Measurements from ENCODE around the gene MEA1.
"Not testable (repeated sequence)": the region's sequence is repeated elsewhere in the genome, so short reads cannot be mapped to it uniquely, and the experiment has no call there.

- TF ChIP-seq CTCF (conservative IDR thresholded peaks at IDR 0.05 in 1 of 2, IDR thresholded peaks at IDR 0.05 in 1 of 2; ENCODE audit: extremely low read depth in 1 of 2, insufficient read depth in 1 of 2, low read depth in 1 of 2, low read length in 2 of 2); EZH2 (IDR thresholded peaks at IDR 0.05; ENCODE audit: borderline replicate concordance, low read length): not testable (repeated sequence)
These were observed 15.5 kb downstream of the MEA1 start for GRCh38 chr6:42998205-42998604.

All from mammary epithelial cell (primary cell).